RWPE2 (cell line): ENCODE data around the gene NAA16.

ENCODE experiments used
- ATAC-seq: fragments of 200-7000 bp; cut with Tn5 transposase; 3 replicates; pipeline ENCODE4 v1.9.1; 2021; ENCODE audit warnings: low read depth
- DNase-seq: peaks from one replicate; pipeline ENCODE4 v3.0.0-alpha.2; 2020; ENCODE audit warnings: low spot score
- H3K27ac ChIP-seq: fragments of 450-650 bp; 2 replicates; pipeline ENCODE4 v1.5.1; 2017; ENCODE audit warnings: mild to moderate bottlenecking; ENCODE audit not compliant: poor library complexity, severe bottlenecking
- H3K27me3 ChIP-seq: fragments of 250-450 bp; sonication (Bioruptor Pico); 2 replicates; pipeline ENCODE4 v1.5.1; 2021; ENCODE audit warnings: mild to moderate bottlenecking, moderate library complexity; ENCODE audit not compliant: insufficient read depth, poor library complexity, severe bottlenecking
- H3K36me3 ChIP-seq: fragments of 250-450 bp; sonication (Bioruptor Pico); 2 replicates; pipeline ENCODE4 v1.5.1; 2020; ENCODE audit warnings: low read depth, mild to moderate bottlenecking, moderate library complexity
- H3K4me1 ChIP-seq: fragments of 250-450 bp; sonication (Bioruptor Pico); 2 replicates; pipeline ENCODE4 v1.5.1; 2021; ENCODE audit warnings: mild to moderate bottlenecking, moderate library complexity; ENCODE audit not compliant: insufficient read depth, poor library complexity, severe bottlenecking
- H3K4me3 ChIP-seq: fragments of 250-450 bp; sonication (Bioruptor Pico); 2 replicates; pipeline ENCODE4 v1.5.1; 2021; ENCODE audit warnings: mild to moderate bottlenecking, moderate library complexity; ENCODE audit not compliant: severe bottlenecking
- H3K9me3 ChIP-seq: fragments of 250-450 bp; sonication (Bioruptor Pico); 2 replicates; pipeline ENCODE4 v1.5.1; 2021; ENCODE audit warnings: mild to moderate bottlenecking, moderate library complexity; ENCODE audit not compliant: severe bottlenecking
- CTCF ChIP-seq: fragments of 450-650 bp; IDR thresholded peaks from one replicate; pipeline ENCODE4 v1.5.1; 2017; ENCODE audit warnings: mild to moderate bottlenecking, moderate library complexity; ENCODE audit not compliant: poor library complexity, severe bottlenecking

NAA16 gene

GRCh38 chr13:41387576-41387975, 76.5 kb downstream of the NAA16 start:
- H3K27me3 ChIP-seq: no peaks in the 10 kb centered on the region
- H3K4me1 ChIP-seq: no peaks in the 10 kb centered on the region
- no peak for DNase-seq
- no peaks in the 10 kb centered on the region for H3K9me3 ChIP-seq
- TF ChIP-seq CTCF: no peak
- H3K36me3 ChIP-seq: no peaks in the 10 kb centered on the region
- H3K27ac ChIP-seq: no peak overlapping the region
- H3K4me3 ChIP-seq: no peak overlapping the region
- no peak for ATAC-seq

GRCh38 chr13:41388143-41388881, 77.2 kb downstream of the NAA16 start:
- no peaks in the 10 kb centered on the region for H3K36me3 ChIP-seq
- H3K4me3 ChIP-seq: no peak overlapping the region
- ATAC-seq (no peak), DNase-seq (no peak)
- TF ChIP-seq CTCF: no peak
- H3K4me1 ChIP-seq: no peaks in the 10 kb centered on the region
- no peaks in the 10 kb centered on the region for H3K9me3 ChIP-seq
- no peak overlapping the region for H3K27ac ChIP-seq
- H3K27me3 ChIP-seq: no peaks in the 10 kb centered on the region

- Histone ChIP-seq H3K27ac (no peak overlapping the region), H3K9me3 (no peaks in the 10 kb centered on the region), H3K27me3 (no peaks in the 10 kb centered on the region), H3K4me1 (no peaks in the 10 kb centered on the region), H3K36me3 (no peaks in the 10 kb centered on the region), H3K4me3 (no peak overlapping the region)
- ATAC-seq: no peak
- TF ChIP-seq CTCF: no peak
- no peak for DNase-seq
These were observed 78.5 kb downstream of the NAA16 start for GRCh38 chr13:41389580-41389979.

GRCh38 chr13:41394166-41394565, 83.1 kb downstream of the NAA16 start:
- no peak for TF ChIP-seq CTCF
- Histone ChIP-seq H3K4me3 (no peak overlapping the region), H3K36me3 (no peaks in the 10 kb centered on the region), H3K9me3 (no peaks in the 10 kb centered on the region), H3K27me3 (no peaks in the 10 kb centered on the region), H3K4me1 (no peaks in the 10 kb centered on the region), H3K27ac (no peak overlapping the region)
- DNase-seq (no peak), ATAC-seq (no peak)

- Histone ChIP-seq H3K9me3 (no peaks in the 10 kb centered on the region), H3K4me1 (peaks cover 3% of the 10 kb centered on the region), H3K27me3 (no peaks in the 10 kb centered on the region), H3K36me3 (no peaks in the 10 kb centered on the region), H3K27ac (no peak overlapping the region), H3K4me3 (no peak overlapping the region)
- ATAC-seq (no peak), DNase-seq (no peak)
- TF ChIP-seq CTCF: no peak
These were observed 87.6 kb downstream of the NAA16 start for GRCh38 chr13:41398494-41399170.
